22Rv1 (cell line): ENCODE data around the gene LRP8.

Experiments used
- ZFX ChIP-seq: fragments of 450-650 bp; IDR thresholded peaks from 2 replicates; pipeline ENCODE4 v1.6.1; 2017; ENCODE audit warnings: antibody characterized with exemption, borderline replicate concordance
- TF ChIP-seq, protein P1 (sequence below): fragments of 450-650 bp; IDR thresholded peaks from 2 replicates; pipeline ENCODE4 v1.5.1; 2017; ENCODE audit warnings: mild to moderate bottlenecking

- TF ChIP-seq, protein P1, sequence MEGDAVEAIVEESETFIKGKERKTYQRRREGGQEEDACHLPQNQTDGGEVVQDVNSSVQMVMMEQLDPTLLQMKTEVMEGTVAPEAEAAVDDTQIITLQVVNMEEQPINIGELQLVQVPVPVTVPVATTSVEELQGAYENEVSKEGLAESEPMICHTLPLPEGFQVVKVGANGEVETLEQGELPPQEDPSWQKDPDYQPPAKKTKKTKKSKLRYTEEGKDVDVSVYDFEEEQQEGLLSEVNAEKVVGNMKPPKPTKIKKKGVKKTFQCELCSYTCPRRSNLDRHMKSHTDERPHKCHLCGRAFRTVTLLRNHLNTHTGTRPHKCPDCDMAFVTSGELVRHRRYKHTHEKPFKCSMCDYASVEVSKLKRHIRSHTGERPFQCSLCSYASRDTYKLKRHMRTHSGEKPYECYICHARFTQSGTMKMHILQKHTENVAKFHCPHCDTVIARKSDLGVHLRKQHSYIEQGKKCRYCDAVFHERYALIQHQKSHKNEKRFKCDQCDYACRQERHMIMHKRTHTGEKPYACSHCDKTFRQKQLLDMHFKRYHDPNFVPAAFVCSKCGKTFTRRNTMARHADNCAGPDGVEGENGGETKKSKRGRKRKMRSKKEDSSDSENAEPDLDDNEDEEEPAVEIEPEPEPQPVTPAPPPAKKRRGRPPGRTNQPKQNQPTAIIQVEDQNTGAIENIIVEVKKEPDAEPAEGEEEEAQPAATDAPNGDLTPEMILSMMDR: no peak
- TF ChIP-seq ZFX: no peak
Observed at GRCh38 chr1:53362851-53363642, 35.2 kb upstream of the LRP8 start.
